ENCODE data around the gene FGF12.
A peak's percentile ranks its signal among the peaks of the same experiment; 100 is the strongest.
"Not testable (repeated sequence)": the region's sequence is repeated elsewhere in the genome, so short reads cannot be mapped to it uniquely, and the experiment has no call there.

The FGF12 gene

DNA sequence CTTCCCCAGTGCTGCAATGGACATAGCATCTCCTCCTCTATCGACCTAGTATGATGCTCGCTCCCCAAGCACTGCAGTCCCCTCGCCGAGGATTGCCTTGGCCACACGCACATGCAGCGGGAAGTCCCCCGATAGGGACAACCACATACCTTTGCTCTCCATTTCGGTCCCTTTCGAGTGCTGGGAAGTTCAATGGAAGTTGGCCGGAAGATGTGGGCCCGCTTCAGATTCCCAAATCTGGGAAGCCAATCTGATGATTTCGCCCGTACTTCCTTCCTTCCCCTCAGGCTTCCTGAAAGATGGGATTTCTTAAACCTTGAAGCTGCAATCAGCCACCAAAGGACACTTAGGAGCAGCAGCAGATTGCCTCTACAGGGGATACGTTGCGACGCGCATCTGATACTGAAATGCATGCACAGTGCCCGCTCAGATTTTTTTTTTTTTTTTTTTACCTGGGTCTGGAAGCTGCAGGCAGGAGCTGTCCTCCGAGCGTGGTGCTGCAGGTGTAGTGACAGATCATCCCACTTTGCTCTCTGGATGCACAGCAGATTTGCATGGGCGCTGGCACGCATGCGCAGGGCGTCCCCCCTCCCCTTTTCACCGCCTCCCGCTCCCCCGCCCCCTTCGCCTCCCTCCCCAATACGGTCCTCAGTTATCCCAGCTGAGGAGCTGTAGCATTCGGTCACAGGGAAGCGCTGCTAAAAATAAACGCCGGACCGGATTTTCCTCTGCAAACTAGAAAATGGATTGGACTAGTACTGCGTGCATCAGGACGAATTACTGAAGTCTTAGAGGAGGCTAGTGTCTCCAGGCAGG is at the start of gene FGF12:
Gene FGF12 (minus strand): TSS at position 510 of the 816 bp plus-strand sequence.
- DNase-seq (ENCODE audit: low read depth) = no peak

- not testable (repeated sequence) for DNase-seq (ENCODE audit: low read depth)
Measured at GRCh38 chr3:192774341-192774740, 47.0 kb upstream of the FGF12 start.

DNA sequence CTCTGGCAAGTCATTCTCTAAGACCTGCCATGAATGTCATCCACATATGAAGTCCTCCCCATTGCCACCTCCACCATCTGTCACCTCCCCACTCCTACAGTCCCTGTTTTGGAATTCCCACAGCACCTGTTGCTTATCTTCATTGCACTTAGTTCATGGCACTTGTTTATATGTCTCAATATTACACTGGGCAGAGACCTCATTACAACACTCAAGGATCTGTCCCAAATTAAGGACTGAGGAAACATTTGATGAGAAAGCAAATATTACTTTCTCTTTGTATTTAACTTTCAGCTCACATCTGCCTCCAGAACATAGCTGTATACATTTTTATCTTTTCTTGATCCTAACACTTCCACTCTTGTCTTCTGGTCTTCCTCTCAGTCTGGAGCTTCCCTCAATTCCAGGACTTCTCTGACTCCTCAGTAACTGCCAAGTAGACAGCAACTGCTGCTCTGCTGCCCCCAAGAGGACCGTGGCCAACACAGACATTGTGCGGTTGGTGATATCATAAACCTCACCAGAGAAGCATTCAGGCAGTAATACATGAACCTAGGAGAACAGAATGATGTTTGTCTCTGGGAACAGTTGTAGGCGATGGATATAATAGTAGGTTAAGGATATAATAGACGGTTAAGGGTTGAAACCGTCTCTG is 45.0 kb upstream of the FGF12 start:
- no peak for DNase-seq (ENCODE audit: low read depth)

- no peak for DNase-seq (ENCODE audit: low read depth)
Measured at GRCh38 chr3:192758654-192759053, 31.3 kb upstream of the FGF12 start.

DNA sequence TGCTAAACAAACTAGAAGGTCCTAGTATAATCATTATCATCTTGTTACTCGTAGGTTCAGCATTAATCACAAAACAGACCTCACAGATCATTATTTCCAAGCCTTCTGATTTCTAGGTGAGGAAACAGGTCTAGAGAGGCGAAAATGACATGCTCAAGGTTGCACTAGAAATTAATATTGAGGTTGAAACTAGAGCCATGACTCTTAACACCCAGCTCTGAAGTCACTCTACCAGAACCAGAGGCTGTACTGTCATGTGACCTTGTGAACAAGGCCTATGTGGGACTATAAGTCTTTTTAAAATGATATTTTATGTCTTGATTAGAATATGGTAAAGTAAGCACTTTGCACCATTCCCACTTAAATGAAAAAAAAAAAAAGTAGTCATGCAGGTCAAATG is 23.8 kb upstream of the FGF12 start:
- no peak for DNase-seq (ENCODE audit: low read depth)

DNA sequence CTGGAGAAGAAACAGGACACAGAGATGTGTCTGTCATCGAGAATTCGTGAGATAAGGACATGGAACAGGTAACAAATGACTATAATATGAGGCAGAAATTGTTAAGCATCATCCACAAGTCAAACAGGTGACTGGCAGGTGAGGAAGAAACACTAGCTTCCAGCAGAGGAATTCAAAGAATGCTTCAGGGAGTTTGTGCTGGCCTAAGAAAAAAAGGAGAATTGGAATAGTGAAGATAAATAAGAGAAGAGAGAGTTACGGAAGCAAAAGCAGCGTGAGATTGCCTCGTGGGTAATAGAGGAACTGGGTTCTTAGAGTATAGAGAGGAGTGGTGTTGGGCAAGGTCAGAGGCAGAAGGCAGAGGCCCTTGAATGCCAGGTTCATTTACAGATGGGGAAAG is 22.9 kb upstream of the FGF12 start:
- no peak for DNase-seq (ENCODE audit: low read depth)

DNA sequence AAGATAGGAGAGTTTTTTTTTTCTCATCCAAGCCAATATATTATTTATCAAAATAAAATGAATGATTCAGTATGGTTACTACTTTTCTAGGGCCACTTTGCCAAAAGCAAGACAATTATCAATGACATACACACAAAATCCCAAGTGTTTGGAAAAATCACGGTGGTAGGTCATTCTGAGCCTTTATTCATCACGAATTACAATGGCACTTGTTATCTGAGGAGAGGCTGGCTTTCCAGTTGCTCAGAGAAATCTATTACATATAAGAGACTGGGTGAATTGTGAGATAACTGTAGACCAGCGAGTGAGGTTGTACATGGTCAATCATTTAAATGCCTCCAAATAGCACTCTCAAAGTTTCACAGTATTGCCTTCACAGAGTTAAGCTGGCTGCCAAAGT is 20.4 kb upstream of the FGF12 start:
- no peak for DNase-seq (ENCODE audit: low read depth)

DNA sequence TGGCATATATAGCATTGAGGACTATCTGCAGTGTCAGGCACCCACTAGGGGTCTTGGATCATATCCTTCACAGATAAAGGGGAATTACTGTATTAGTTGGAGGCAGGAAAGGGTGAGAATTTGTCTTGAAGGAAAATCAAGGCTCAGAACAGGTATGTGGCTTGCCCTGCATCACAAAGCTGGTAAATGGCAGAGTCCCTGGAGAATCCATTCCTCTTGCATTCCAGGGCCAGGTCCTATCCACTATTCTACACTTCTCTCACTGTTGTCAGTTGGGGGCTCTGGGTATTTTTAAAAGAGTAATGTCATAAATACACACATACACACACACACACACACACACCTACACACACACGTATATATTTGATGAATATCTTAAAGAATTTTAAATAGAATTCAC is 19.8 kb upstream of the FGF12 start:
- no peak for DNase-seq (ENCODE audit: low read depth)

- DNase-seq (ENCODE audit: low read depth) = no peak
Measured at GRCh38 chr3:192745150-192745549, 17.8 kb upstream of the FGF12 start.

- DNase-seq (ENCODE audit: low read depth) = not testable (repeated sequence)
Measured at GRCh38 chr3:192744604-192745003, 17.3 kb upstream of the FGF12 start.

DNA sequence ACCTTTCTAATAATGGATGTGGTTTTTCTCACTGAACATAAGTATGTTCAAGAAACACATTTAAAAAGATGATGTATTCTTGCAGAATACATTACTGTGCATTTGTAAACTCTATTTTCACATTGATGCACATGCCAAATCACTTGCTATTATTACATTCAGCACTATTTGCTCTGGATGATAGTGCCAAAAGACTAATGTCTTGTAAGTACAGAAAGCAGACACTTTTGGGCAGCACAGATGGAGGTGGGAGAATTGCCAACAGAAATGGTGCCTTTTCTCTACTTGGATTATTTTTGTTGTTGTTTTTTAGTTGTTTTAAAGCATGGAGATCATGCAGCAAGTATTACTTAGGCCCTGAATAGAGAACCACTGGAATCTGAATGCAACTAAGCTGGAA is 10.2 kb upstream of the FGF12 start:
- DNase-seq (ENCODE audit: low read depth) = no peak

DNA sequence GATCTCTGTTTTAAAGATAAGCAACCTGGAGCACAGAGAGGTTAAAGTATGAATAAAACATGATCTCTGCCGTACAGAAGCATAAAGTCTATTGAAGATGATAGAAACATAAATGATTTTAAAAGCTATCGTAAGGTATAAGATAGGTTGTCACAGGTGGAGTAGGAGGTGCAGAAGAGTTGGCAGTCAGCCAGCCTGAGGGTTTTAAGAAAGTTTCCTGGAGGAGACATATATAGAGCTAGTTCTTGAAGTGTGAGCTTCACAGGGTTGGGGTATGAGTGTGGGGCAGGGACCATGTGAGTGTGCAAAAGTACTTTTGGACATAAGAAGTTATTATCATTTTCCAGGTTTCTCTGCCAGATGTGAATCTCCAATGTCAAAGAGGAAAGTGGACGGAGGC is 3.9 kb upstream of the FGF12 start:
- DNase-seq (ENCODE audit: low read depth) = no peak

GRCh38 chr3:192726385-192726784 is 956 bp downstream of the FGF12 start:
- DNase-seq (ENCODE audit: low read depth) = no peak

GRCh38 chr3:192719964-192720363 is 7.4 kb downstream of the FGF12 start:
- no peak for DNase-seq (ENCODE audit: low read depth)

DNA sequence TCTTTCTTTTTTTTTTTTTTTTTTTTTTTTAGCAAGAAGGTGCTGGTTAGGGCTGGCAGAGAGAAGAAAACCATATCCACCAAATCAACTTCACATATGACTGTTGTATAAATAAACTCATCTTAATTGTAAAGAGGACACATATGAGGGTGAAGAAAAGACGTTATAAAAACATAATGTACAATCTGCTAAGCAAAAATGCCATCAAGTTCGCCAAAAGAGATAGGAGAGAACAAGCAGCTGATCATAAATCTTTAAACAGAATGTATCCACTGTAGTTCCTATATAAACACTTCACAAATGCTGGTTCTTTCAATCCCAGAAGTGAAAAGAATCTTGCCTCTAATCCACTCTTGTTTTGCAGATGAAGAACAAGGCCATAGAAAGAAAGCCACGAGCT is 9.2 kb downstream of the FGF12 start:
- no peak for DNase-seq (ENCODE audit: low read depth)

DNA sequence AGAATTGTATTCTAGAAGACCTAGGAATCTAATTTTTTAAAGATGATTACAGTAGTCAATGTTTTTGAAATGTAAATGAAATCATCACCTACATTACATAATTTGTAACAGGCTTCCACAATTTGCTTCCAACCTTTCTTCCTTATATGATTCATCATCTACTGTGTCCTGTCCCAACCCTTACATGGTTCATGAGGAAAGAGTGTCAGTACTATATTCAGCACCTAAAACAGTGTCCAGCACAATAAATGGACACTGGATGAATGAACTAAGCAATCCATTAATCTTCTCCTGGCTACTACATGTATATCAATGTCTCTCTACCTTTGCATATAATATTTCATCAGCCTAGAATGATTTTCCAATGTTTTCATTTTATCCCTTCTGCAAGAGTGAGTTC is 12.2 kb downstream of the FGF12 start:
- DNase-seq (ENCODE audit: low read depth) = no peak

GRCh38 chr3:192711126-192711525 is 16.2 kb downstream of the FGF12 start:
- DNase-seq (ENCODE audit: low read depth) = not testable (repeated sequence)

GRCh38 chr3:192710366-192710765 is 17.0 kb downstream of the FGF12 start:
- DNase-seq (ENCODE audit: low read depth) = no peak

DNA sequence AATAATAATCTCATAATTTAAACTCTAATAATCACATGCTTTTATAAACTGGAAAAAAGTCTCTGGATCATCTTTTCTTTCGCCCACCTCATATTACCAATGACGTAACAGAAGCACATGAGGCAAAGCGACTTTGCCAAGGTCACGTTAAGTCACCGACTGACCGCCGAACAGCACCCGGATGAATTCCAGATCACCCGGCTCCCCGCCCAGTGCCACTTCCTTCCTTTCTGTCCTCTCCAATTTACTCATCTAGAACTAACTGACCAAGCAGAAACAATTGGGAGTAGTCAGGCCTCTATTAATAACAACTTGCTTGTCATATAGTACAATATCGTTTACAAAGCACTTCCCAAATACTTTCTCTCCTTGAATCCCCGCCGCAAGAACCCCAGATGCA is 21.1 kb downstream of the FGF12 start:
- DNase-seq (ENCODE audit: low read depth) = peak; percentile 17

GRCh38 chr3:192700885-192701284 is 26.5 kb downstream of the FGF12 start:
- DNase-seq (ENCODE audit: low read depth) = no peak

GRCh38 chr3:192696943-192697587 is 30.3 kb downstream of the FGF12 start:
- DNase-seq (ENCODE audit: low read depth) = no peak

GRCh38 chr3:192687488-192688152 is 39.7 kb downstream of the FGF12 start:
- DNase-seq (ENCODE audit: low read depth) = no peak

DNA sequence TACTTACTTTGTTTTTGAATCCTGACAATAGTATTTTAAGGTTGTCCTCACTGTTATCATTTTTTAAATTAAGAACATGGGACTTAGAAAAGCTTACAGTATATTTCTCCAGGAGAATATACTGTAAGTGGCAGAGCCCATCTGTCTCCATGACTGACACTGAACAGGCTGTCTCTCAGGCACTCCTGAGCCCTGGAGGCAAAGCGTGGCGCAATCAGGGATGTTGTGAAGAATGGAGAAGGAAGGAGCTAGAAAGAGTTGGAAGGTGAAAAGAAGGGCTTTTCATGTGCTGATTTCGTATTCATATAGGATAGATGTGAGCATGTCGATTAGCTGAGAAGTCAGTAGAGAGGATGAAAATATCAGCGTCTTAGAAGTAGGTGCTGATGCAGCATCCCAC is 41.5 kb downstream of the FGF12 start:
- DNase-seq (ENCODE audit: low read depth) = no peak
